Bronchial epithelial cell (primary cell): ENCODE measurements around the gene CLDN12. TPM values are rescaled to one million over a fixed set of nuclear protein-coding genes. Genes with fewer than 3 reads are reported as not detected.
"Not testable (repeated sequence)": the region's sequence is repeated elsewhere in the genome, so short reads cannot be mapped to it uniquely, and the experiment has no call there.

ENCODE experiments used
- DNase-seq: peaks from one replicate; pipeline ENCODE4 v3.0.0-alpha.2; 2010; ENCODE audit warnings: low read depth
- FAIRE-seq: peaks from 2 replicates; lab custom pipeline; 2011; peaks lifted over from hg19 to GRCh38; lab: Jason Lieb, UNC
- H3K27me3 ChIP-seq: 2 replicates; pipeline ENCODE4 v1.5.1; 2011; ENCODE audit warnings: low read length; ENCODE audit not compliant: control insufficient read depth, insufficient read depth
- H3K36me3 ChIP-seq: 2 replicates; pipeline ENCODE4 v1.5.1; 2011; ENCODE audit warnings: low read length; ENCODE audit not compliant: control insufficient read depth, insufficient read depth
- H3K4me3 ChIP-seq: 2 replicates; pipeline ENCODE4 v1.5.1; 2011; ENCODE audit warnings: mild to moderate bottlenecking, low read depth, low read length, control low read depth
- CTCF ChIP-seq: IDR thresholded peaks from 2 replicates; pipeline ENCODE4 v1.5.1; 2011; ENCODE audit warnings: mild to moderate bottlenecking, moderate library complexity, low read length, control low read depth, inconsistent platforms; ENCODE audit not compliant: insufficient read depth, severe bottlenecking
- total RNA-seq: library from RNA; depleted of rRNA; stranded (reverse); fragments of >200 nt; gene quantifications from 2 replicates; pipeline ENCODE4 v1.2.1, GENCODE V29; 2014

The CLDN12 gene
- total RNA-seq, 1 donor from 2014 or later = 59.5 TPM

GRCh38 chr7:90455163-90456030, 52.1 kb downstream of the CLDN12 start:
- TF ChIP-seq CTCF = peak; percentile 62
- DNase-seq (peak; percentile 57), FAIRE-seq (no peak)
- no peaks in the 10 kb centered on the region for H3K27me3 ChIP-seq
- H3K36me3 ChIP-seq = no peaks in the 10 kb centered on the region
- H3K4me3 ChIP-seq = no peak overlapping the region

- FAIRE-seq = no peak
Measured at GRCh38 chr7:90458104-90458503, 54.8 kb downstream of the CLDN12 start.

GRCh38 chr7:90459888-90460287, 56.6 kb downstream of the CLDN12 start:
- Histone ChIP-seq H3K36me3 (no peaks in the 10 kb centered on the region), H3K27me3 (no peaks in the 10 kb centered on the region), H3K4me3 (no peak overlapping the region)
- FAIRE-seq = no peak
- DNase-seq = no peak
- no peak for TF ChIP-seq CTCF

More at GRCh38 chr7:90458104-90458503, 54.8 kb downstream of the CLDN12 start:
- no peak for DNase-seq
- H3K4me3 ChIP-seq = no peak overlapping the region
- H3K27me3 ChIP-seq = no peaks in the 10 kb centered on the region
- TF ChIP-seq CTCF = no peak
- no peaks in the 10 kb centered on the region for H3K36me3 ChIP-seq

- DNase-seq = peak; percentile 21
- Histone ChIP-seq H3K27me3 (no peaks in the 10 kb centered on the region), H3K36me3 (no peaks in the 10 kb centered on the region), H3K4me3 (no peak overlapping the region)
- TF ChIP-seq CTCF = no peak
- no peak for FAIRE-seq
Measured at GRCh38 chr7:90461219-90461618, 58.0 kb downstream of the CLDN12 start.

- not testable (repeated sequence) for DNase-seq, H3K27me3 ChIP-seq, H3K4me3 ChIP-seq, H3K36me3 ChIP-seq, FAIRE-seq
Measured at GRCh38 chr7:90463151-90463628, 59.9 kb downstream of the CLDN12 start.

Other genes with a start within 250 kb of the CLDN12 start
- 10.0 and 12.7 TPM in 2 replicates for gene STEAP1, start 249.0 kb upstream of the CLDN12 start, total RNA-seq
- 3.9 and 4.5 TPM in 2 replicates for gene STEAP2, start 191.7 kb upstream of the CLDN12 start, total RNA-seq
- gene CFAP69, start 158.3 kb upstream of the CLDN12 start, total RNA-seq = 0.53 and 2.3 TPM in 2 replicates
- not detected in 2 replicates for gene FAM237B, start 82.2 kb upstream of the CLDN12 start, total RNA-seq
- gene GTPBP10, start 56.7 kb upstream of the CLDN12 start, total RNA-seq = 16.8 and 17.3 TPM in 2 replicates
- gene PTTG1IP2, start 66.2 kb downstream of the CLDN12 start, total RNA-seq = not detected in 2 replicates
- gene CDK14, start 192.9 kb downstream of the CLDN12 start, total RNA-seq = 7.3 and 8.7 TPM in 2 replicates